RWPE2 (cell line): ENCODE measurements around the gene PIGL.
"Not testable (repeated sequence)": the region's sequence is repeated elsewhere in the genome, so short reads cannot be mapped to it uniquely, and the experiment has no call there.

Source experiments
- ATAC-seq: fragments of 200-7000 bp; cut with Tn5 transposase; 3 replicates; pipeline ENCODE4 v1.9.1; 2021; ENCODE audit warnings: low read depth
- DNase-seq: peaks from one replicate; pipeline ENCODE4 v3.0.0-alpha.2; 2020; ENCODE audit warnings: low spot score
- H3K27ac ChIP-seq: fragments of 450-650 bp; 2 replicates; pipeline ENCODE4 v1.5.1; 2017; ENCODE audit warnings: mild to moderate bottlenecking; ENCODE audit not compliant: poor library complexity, severe bottlenecking
- H3K27me3 ChIP-seq: fragments of 250-450 bp; sonication (Bioruptor Pico); 2 replicates; pipeline ENCODE4 v1.5.1; 2021; ENCODE audit warnings: mild to moderate bottlenecking, moderate library complexity; ENCODE audit not compliant: insufficient read depth, poor library complexity, severe bottlenecking
- H3K36me3 ChIP-seq: fragments of 250-450 bp; sonication (Bioruptor Pico); 2 replicates; pipeline ENCODE4 v1.5.1; 2020; ENCODE audit warnings: low read depth, mild to moderate bottlenecking, moderate library complexity
- H3K4me1 ChIP-seq: fragments of 250-450 bp; sonication (Bioruptor Pico); 2 replicates; pipeline ENCODE4 v1.5.1; 2021; ENCODE audit warnings: mild to moderate bottlenecking, moderate library complexity; ENCODE audit not compliant: insufficient read depth, poor library complexity, severe bottlenecking
- H3K4me3 ChIP-seq: fragments of 250-450 bp; sonication (Bioruptor Pico); 2 replicates; pipeline ENCODE4 v1.5.1; 2021; ENCODE audit warnings: mild to moderate bottlenecking, moderate library complexity; ENCODE audit not compliant: severe bottlenecking
- H3K9me3 ChIP-seq: fragments of 250-450 bp; sonication (Bioruptor Pico); 2 replicates; pipeline ENCODE4 v1.5.1; 2021; ENCODE audit warnings: mild to moderate bottlenecking, moderate library complexity; ENCODE audit not compliant: severe bottlenecking
- CTCF ChIP-seq: fragments of 450-650 bp; IDR thresholded peaks from one replicate; pipeline ENCODE4 v1.5.1; 2017; ENCODE audit warnings: mild to moderate bottlenecking, moderate library complexity; ENCODE audit not compliant: poor library complexity, severe bottlenecking

The PIGL gene

GRCh38 chr17:16214190-16215001, 2.6 kb upstream of the PIGL start:
- no peaks in the 10 kb centered on the region for H3K9me3 ChIP-seq
- TF ChIP-seq CTCF = no peak
- no peaks in the 10 kb centered on the region for H3K27me3 ChIP-seq
- peaks cover 12% of the 10 kb centered on the region for H3K4me1 ChIP-seq
- peak overlapping the region; percentile 85 for H3K27ac ChIP-seq
- peaks cover 5% of the 10 kb centered on the region for H3K36me3 ChIP-seq
- ATAC-seq (peak; percentile 18), DNase-seq (no peak)
- H3K4me3 ChIP-seq = peak overlapping the region; percentile 64

- Histone ChIP-seq H3K27ac (peak overlapping the region; percentile 85), H3K4me3 (peak overlapping the region; percentile 64), H3K36me3 (peaks cover 10% of the 10 kb centered on the region), H3K27me3 (no peaks in the 10 kb centered on the region), H3K4me1 (peaks cover 12% of the 10 kb centered on the region), H3K9me3 (no peaks in the 10 kb centered on the region)
- TF ChIP-seq CTCF = no peak
- peak; percentile 66 for DNase-seq
- ATAC-seq = peak; percentile 52
These were observed 2.1 kb upstream of the PIGL start for GRCh38 chr17:16215002-16215272.

GRCh38 chr17:16215273-16215964, 1.6 kb upstream of the PIGL start, which contains the start of gene NCOR1:
TSS of gene NCOR1 (minus strand) at chr17:16215534. CDS start at chr17:16194569, 20,965 bp downstream.
- H3K27ac ChIP-seq = peak within 1 kb of the TSS; percentile 85
- DNase-seq (peak; percentile 95), ATAC-seq (peak; percentile 87)
- peaks cover 12% of the 10 kb centered on the region for H3K4me1 ChIP-seq
- H3K27me3 ChIP-seq = no peaks in the 10 kb centered on the region
- no peaks in the 10 kb centered on the region for H3K9me3 ChIP-seq
- peak; percentile 39 for TF ChIP-seq CTCF
- H3K36me3 ChIP-seq = peaks cover 13% of the 10 kb centered on the region
- peak within 1 kb of the TSS; percentile 64 for H3K4me3 ChIP-seq

DNA sequence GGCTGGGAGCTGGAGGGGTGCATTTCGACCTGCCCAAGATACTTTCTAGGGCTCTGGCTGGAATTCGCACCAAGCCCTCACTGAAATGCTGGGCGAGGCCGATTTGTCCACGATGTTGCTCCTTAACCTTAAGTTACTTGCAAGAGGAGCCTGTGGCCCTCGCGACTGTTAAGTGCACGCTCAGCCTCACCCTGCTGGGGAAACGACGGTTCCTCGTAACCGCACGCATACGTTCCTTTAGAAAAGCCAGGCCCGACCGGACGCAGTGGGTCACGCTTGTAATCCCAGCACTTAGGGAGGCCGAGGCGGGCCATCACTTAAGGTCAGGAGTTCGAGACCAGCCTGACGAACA, 1.1 kb upstream of the PIGL start:
- DNase-seq (peak; percentile 63), ATAC-seq (no peak; the same call in 2 of the 3 replicates)

GRCh38 chr17:16216341-16217001, 539 bp upstream of the PIGL start:
- peak overlapping the region; percentile 83 for H3K4me3 ChIP-seq
- not testable (repeated sequence) for DNase-seq, H3K27me3 ChIP-seq, ATAC-seq, H3K9me3 ChIP-seq
- H3K36me3 ChIP-seq = peaks cover 17% of the 10 kb centered on the region
- peak overlapping the region; percentile 85 for H3K27ac ChIP-seq
- H3K4me1 ChIP-seq = peaks cover 12% of the 10 kb centered on the region

More for the DNA sequence above, 1.1 kb upstream of the PIGL start:
- Histone ChIP-seq H3K27me3 (no peaks in the 10 kb centered on the region), H3K4me3 (peak overlapping the region; percentile 64), H3K27ac (peak overlapping the region; percentile 85), H3K4me1 (peaks cover 12% of the 10 kb centered on the region), H3K9me3 (no peaks in the 10 kb centered on the region), H3K36me3 (peaks cover 17% of the 10 kb centered on the region)
- no peak for TF ChIP-seq CTCF
